Body of pancreas (tissue), 4 donors: Measurements from ENCODE around the gene SELENOP. TPM values are rescaled to one million over a fixed set of nuclear protein-coding genes. Genes with fewer than 3 reads are reported as not detected.

Experiments used
- ATAC-seq: fragments of 150-250 bp; one replicate; pipeline ENCODE4 v1.9.1; 2016
- DNase-seq, 4 donors: peaks; one replicate each; pipeline ENCODE4 v3.0.0-alpha.2; 2019
- H3K27ac ChIP-seq, 4 donors: fragments of 200-600 bp; sonication (generic); 1 replicate in 3 of 4; 2 replicates in 1 of 4; pipeline versions ENCODE4 v1.5.1 to v1.6.1; 2016 to 2019; ENCODE audit warnings: mild to moderate bottlenecking in 1 of 4, mixed read lengths in 1 of 4, moderate library complexity in 1 of 4
- H3K27me3 ChIP-seq, 2 donors: fragments of 200-600 bp; sonication (generic); one replicate each; pipeline ENCODE4 v1.6.0; 2016; ENCODE audit warnings: mild to moderate bottlenecking in 1 of 2
- H3K36me3 ChIP-seq, 2 donors: fragments of 200-600 bp; sonication (generic); replicated peaks in 1 of 2; 2 replicates each; pipeline ENCODE4 v1.5.1; 2016; ENCODE audit warnings: low read depth in 2 of 2; ENCODE audit not compliant: insufficient read depth in 1 of 2
- H3K4me1 ChIP-seq: fragments of 200-600 bp; sonication (generic); one replicate; pipeline ENCODE4 v1.6.0; 2016
- H3K4me3 ChIP-seq, 2 donors: fragments of 200-600 bp; sonication (generic); 1 replicate in 1 of 2; 2 replicates in 1 of 2; pipeline ENCODE4 v1.5.1; 2016 to 2019
- H3K9me3 ChIP-seq, 3 donors: fragments of 200-600 bp; sonication (generic); 1 replicate in 2 of 3; 2 replicates in 1 of 3; pipeline ENCODE4 v1.5.1; 2016
- CTCF ChIP-seq, 7 experiments: fragments of 450-650 bp in 4 of 7; fragments of 200-600 bp in 3 of 7; sonication (generic) in 3 of 7; IDR thresholded peaks; one replicate each; pipeline ENCODE4 v1.5.1; 2016 to 2019; ENCODE audit warnings: antibody characterized with exemption in 7 of 7
- POLR2A ChIP-seq, 3 donors: fragments of 450-650 bp; IDR thresholded peaks; one replicate each; pipeline ENCODE4 v1.6.1; 2016; ENCODE audit warnings: antibody characterized with exemption in 3 of 3, mild to moderate bottlenecking in 2 of 3
- WGBS, 2 donors: methylation state at CpG; one replicate each; pipeline ENCODE4 v1.1.5; 2017; 5-methylcytosine and 5-hydroxymethylcytosine counted together
- intact Hi-C: fragments of 100-400 bp; cut with DNase I; formaldehyde crosslinking; loops from one replicate; pipeline ENCODE4 v1.15.1; 2023
- total RNA-seq, 2 donors: library from RNA; depleted of rRNA; stranded (reverse); fragments of >200 nt; gene quantifications; one replicate each; pipeline ENCODE4 v1.1.0, GENCODE V29; 2016

The SELENOP gene
- total RNA-seq, 2 donors from 2014 or later, result 97.9 to 289 TPM

- no peaks in the 10 kb centered on the region for H3K36me3 ChIP-seq
- TF ChIP-seq CTCF (IDR thresholded peaks at IDR 0.05) (no peak), POLR2A (IDR thresholded peaks at IDR 0.05) (no peak)
- intact Hi-C loops, result no loop called here
- no peak for DNase-seq
- ATAC-seq, result no peak
- no peak overlapping the region for H3K27ac ChIP-seq
- no peaks in the 10 kb centered on the region for H3K9me3 ChIP-seq
- H3K4me1 ChIP-seq, result no peaks in the 10 kb centered on the region
- H3K27me3 ChIP-seq, result peaks cover 0 to 5% of the 10 kb centered on the region in 2 donors
- 52 to 82% methylated on average over 1 of the region's 1 CpG for WGBS, 2 donors
- H3K4me3 ChIP-seq, result no peak overlapping the region
Measured at GRCh38 chr5:42779083-42779482, 32.6 kb downstream of the SELENOP start.

GRCh38 chr5:42772265-42772993, 39.3 kb downstream of the SELENOP start:
- TF ChIP-seq CTCF (IDR thresholded peaks at IDR 0.05), result no peak
- no peak for TF ChIP-seq POLR2A (IDR thresholded peaks at IDR 0.05)

GRCh38 chr5:42770003-42770402, 41.7 kb downstream of the SELENOP start:
- Histone ChIP-seq H3K27me3 (peaks cover 0 to 3% of the 10 kb centered on the region in 2 donors), H3K4me3 (no peak overlapping the region), H3K9me3 (no peaks in the 10 kb centered on the region), H3K4me1 (no peaks in the 10 kb centered on the region), H3K27ac (no peak overlapping the region), H3K36me3 (no peaks in the 10 kb centered on the region)
- TF ChIP-seq POLR2A (IDR thresholded peaks at IDR 0.05), result no peak
- no peak for TF ChIP-seq CTCF (IDR thresholded peaks at IDR 0.05)
- intact Hi-C loops, result no loop called here
- ATAC-seq (no peak), DNase-seq (no peak)

More at GRCh38 chr5:42772265-42772993, 39.3 kb downstream of the SELENOP start:
- Histone ChIP-seq H3K27me3 (peaks cover 0 to 8% of the 10 kb centered on the region in 2 donors), H3K27ac (no peak overlapping the region), H3K4me3 (no peak overlapping the region), H3K4me1 (no peaks in the 10 kb centered on the region), H3K9me3 (no peaks in the 10 kb centered on the region), H3K36me3 (no peaks in the 10 kb centered on the region)
- intact Hi-C loops, result no loop called here
- DNase-seq, result no peak
- no peak for ATAC-seq
- WGBS, 2 donors, result 67 to 75% methylated on average over 13 of the region's 13 CpGs

GRCh38 chr5:42768106-42768504, 43.6 kb downstream of the SELENOP start:
- Histone ChIP-seq H3K36me3 (no peaks in the 10 kb centered on the region), H3K4me1 (no peaks in the 10 kb centered on the region), H3K27me3 (peaks cover 0 to 3% of the 10 kb centered on the region in 2 donors), H3K27ac (no peak overlapping the region), H3K4me3 (no peak overlapping the region), H3K9me3 (no peaks in the 10 kb centered on the region)
- DNase-seq, result no peak
- intact Hi-C loops, result no loop called here
- TF ChIP-seq POLR2A (IDR thresholded peaks at IDR 0.05) (no peak), CTCF (IDR thresholded peaks at IDR 0.05) (no peak)
- ATAC-seq, result no peak
- 14 to 17% methylated on average over 1 of the region's 1 CpG for WGBS, 2 donors
